HCT116 (cell line): ENCODE results near the gene FBXO31.

Experiments
- CBX3 ChIP-seq: IDR thresholded peaks from 2 replicates; pipeline ENCODE4 v1.6.1; 2012; ENCODE audit warnings: low read depth
- CEBPB ChIP-seq: IDR thresholded peaks from 2 replicates; pipeline ENCODE4 v1.6.1; 2012; ENCODE audit warnings: low read depth
- POLR2A ChIP-seq: IDR thresholded peaks from 2 replicates; pipeline ENCODE4 v1.7.0; 2011; ENCODE audit warnings: borderline replicate concordance; ENCODE audit not compliant: insufficient read depth, insufficient read length; ENCODE audit errors: extremely low read depth
- POLR2AphosphoS5 ChIP-seq: IDR thresholded peaks from 2 replicates; pipeline ENCODE4 v1.6.1; 2011; ENCODE audit warnings: mild to moderate bottlenecking, low read depth, low read length, moderate library complexity
- ZFX ChIP-seq: fragments of 450-650 bp; IDR thresholded peaks from 2 replicates; pipeline ENCODE4 v1.6.1; 2017
- ZNF274 ChIP-seq: fragments of 200-500 bp; sonication (Bioruptor generic); IDR thresholded peaks from 2 replicates; pipeline ENCODE4 v1.6.1; 2014; ENCODE audit warnings: mild to moderate bottlenecking, low read depth, low read length, inconsistent platforms
- TF ChIP-seq, protein P1 (sequence below), 3 experiments: fragments of 200-600 bp in 1 of 3; sonication (generic) in 1 of 3; IDR thresholded peaks in 2 of 3; conservative IDR thresholded peaks in 1 of 3; 2 replicates each; pipeline ENCODE4 v1.5.1; 2012 to 2017; ENCODE audit warnings: low read depth in 2 of 3, low read length in 2 of 3, antibody characterized with exemption in 1 of 3, borderline replicate concordance in 1 of 3, control low read depth in 1 of 3, mild to moderate bottlenecking in 1 of 3, mixed read lengths in 1 of 3, mixed run types in 1 of 3, moderate library complexity in 1 of 3; ENCODE audit not compliant: insufficient read depth in 1 of 3

DNA sequence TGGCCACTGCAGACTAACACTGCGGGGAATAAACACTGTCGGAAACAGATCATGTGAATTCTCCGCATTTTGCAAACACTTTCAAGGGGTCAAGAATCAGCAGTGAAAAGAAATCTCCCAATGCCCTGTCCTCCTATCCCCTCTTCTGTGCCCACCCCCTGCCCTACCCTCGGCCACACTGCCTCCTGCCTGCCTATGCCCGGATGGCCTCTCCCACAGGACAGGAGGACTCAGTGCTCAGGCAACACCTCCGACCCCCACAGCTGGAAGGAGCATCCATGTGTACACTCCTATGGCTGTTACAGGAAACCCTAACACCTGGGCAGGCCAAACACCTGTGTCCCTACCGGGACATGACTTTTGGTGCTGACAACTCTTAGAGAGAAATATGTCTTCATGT lies 24.5 kb downstream of the FBXO31 start:
- TF ChIP-seq ZNF274 (no peak), POLR2A (no peak), POLR2AphosphoS5 (no peak), ZFX (no peak), CBX3 (no peak), CEBPB (no peak)
- TF ChIP-seq, protein P1, sequence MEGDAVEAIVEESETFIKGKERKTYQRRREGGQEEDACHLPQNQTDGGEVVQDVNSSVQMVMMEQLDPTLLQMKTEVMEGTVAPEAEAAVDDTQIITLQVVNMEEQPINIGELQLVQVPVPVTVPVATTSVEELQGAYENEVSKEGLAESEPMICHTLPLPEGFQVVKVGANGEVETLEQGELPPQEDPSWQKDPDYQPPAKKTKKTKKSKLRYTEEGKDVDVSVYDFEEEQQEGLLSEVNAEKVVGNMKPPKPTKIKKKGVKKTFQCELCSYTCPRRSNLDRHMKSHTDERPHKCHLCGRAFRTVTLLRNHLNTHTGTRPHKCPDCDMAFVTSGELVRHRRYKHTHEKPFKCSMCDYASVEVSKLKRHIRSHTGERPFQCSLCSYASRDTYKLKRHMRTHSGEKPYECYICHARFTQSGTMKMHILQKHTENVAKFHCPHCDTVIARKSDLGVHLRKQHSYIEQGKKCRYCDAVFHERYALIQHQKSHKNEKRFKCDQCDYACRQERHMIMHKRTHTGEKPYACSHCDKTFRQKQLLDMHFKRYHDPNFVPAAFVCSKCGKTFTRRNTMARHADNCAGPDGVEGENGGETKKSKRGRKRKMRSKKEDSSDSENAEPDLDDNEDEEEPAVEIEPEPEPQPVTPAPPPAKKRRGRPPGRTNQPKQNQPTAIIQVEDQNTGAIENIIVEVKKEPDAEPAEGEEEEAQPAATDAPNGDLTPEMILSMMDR (IDR thresholded peaks at IDR 0.05 in 2 of 3, conservative IDR thresholded peaks at IDR 0.05 in 1 of 3; ENCODE audit: borderline replicate concordance in 1 of 3, insufficient read depth in 1 of 3, low read depth in 2 of 3, low read length in 2 of 3): no peak
